Right atrium auricular region (tissue), 2 donors: Measurements from ENCODE around the gene SUSD5. TPM values are rescaled to one million over a fixed set of nuclear protein-coding genes. Genes with fewer than 3 reads are reported as not detected.

Experiments
- DNase-seq: peaks from one replicate; pipeline ENCODE4 v3.0.0-alpha.2; 2019; ENCODE audit warnings: low spot score
- H3K27ac ChIP-seq, 2 donors: fragments of 200-600 bp; sonication (generic); 1 replicate in 1 of 2; 2 replicates in 1 of 2; pipeline ENCODE4 v1.5.1; 2016 to 2019
- H3K27me3 ChIP-seq, 2 donors: fragments of 200-600 bp; sonication (generic); one replicate each; pipeline versions ENCODE4 v1.5.1 to v1.6.0; 2017 to 2019
- H3K36me3 ChIP-seq: fragments of 200-600 bp; sonication (generic); one replicate; pipeline ENCODE4 v1.5.1; 2016
- H3K4me1 ChIP-seq, 2 donors: fragments of 200-600 bp; sonication (generic); one replicate each; pipeline versions ENCODE4 v1.5.1 to v1.6.0; 2017 to 2019
- H3K4me3 ChIP-seq, 2 donors: fragments of 200-600 bp; sonication (generic); 1 replicate in 1 of 2; 2 replicates in 1 of 2; pipeline ENCODE4 v1.5.1; 2017 to 2019; ENCODE audit warnings: mild to moderate bottlenecking in 1 of 2, moderate library complexity in 1 of 2
- H3K9me3 ChIP-seq, 2 donors: fragments of 200-600 bp; sonication (generic); one replicate each; pipeline ENCODE4 v1.5.1; 2019
- CTCF ChIP-seq, 2 donors: fragments of 200-600 bp; sonication (generic); IDR thresholded peaks; one replicate each; pipeline ENCODE4 v1.5.1; 2019; ENCODE audit warnings: antibody characterized with exemption in 2 of 2
- total RNA-seq, 2 donors: library from RNA; depleted of rRNA; stranded (reverse); fragments of >200 nt; gene quantifications; one replicate each; pipeline ENCODE4 v1.1.0, GENCODE V29; 2016

The SUSD5 gene
- total RNA-seq, 2 donors from 2014 or later, result 1.1 to 1.7 TPM

DNA sequence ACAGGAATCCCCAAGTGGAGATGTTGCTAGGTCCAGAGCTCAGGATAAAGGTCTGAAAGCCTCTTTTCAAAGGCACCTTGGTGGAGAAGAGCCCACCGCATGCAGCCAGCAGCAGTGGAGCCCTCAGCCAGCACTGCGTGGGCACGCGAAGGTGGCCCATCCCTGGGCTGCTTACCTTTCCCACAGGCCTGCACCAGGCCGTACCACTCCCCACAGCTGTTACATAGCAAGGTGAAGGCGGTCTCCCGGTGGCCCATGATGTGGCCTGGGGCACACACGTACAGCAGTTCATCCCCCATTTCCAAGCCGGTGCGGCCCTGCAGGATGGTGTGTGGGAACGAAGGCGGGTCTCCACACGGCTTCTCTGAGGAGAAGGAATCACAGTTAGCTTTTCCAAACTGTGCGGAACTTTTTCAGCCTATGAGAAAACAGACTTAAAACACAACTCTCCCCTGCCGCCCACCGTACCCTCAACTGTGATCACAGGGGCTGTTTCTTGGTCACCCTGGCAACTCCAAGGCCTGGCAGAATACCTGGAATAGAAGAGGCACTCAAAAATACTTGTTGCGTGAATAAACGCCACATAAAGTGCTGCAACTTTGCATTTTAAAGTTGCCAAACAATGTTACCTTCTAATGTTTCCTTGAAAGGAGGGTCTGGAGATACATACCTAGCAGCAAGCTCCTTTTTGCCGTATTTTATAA is 43.7 kb downstream of the SUSD5 start:
- TF ChIP-seq CTCF (IDR thresholded peaks at IDR 0.05), result no peak
- no peak overlapping the region for H3K4me3 ChIP-seq
- DNase-seq, result no peak
- H3K9me3 ChIP-seq, result peaks cover 0 to 14% of the 10 kb centered on the region in 2 donors
- no peaks in the 10 kb centered on the region for H3K36me3 ChIP-seq
- H3K27ac ChIP-seq, result no peak overlapping the region
- peaks cover 0 to 5% of the 10 kb centered on the region in 2 donors for H3K4me1 ChIP-seq
- H3K27me3 ChIP-seq, result no peaks in the 10 kb centered on the region

DNA sequence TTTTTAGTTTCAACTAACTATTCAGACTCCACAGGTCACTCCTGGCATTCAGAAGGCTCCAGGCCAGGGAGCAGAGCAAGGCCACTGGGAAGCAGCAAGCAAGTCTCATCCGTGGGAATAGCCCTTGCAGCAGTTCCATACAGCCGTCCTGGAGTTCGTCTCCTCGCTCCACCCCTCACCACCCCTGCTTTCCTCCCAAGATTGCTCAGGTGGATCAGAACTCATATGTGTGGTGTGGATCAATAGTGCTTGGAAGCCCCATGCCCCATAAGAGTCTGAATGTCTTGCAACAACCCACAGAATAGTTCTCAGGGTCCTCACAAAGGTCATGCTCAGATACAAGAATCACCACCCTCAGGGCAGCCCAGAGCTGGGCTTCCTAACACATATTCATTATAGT is 44.5 kb downstream of the SUSD5 start:
- no peak for TF ChIP-seq CTCF (IDR thresholded peaks at IDR 0.05)
- Histone ChIP-seq H3K4me1 (peaks cover 0 to 5% of the 10 kb centered on the region in 2 donors), H3K27me3 (no peaks in the 10 kb centered on the region), H3K27ac (no peak overlapping the region), H3K36me3 (no peaks in the 10 kb centered on the region), H3K9me3 (peaks cover 0 to 7% of the 10 kb centered on the region in 2 donors), H3K4me3 (no peak overlapping the region)
- DNase-seq, result no peak

GRCh38 chr3:33173672-33174071 is 44.9 kb downstream of the SUSD5 start:
- Histone ChIP-seq H3K27me3 (no peaks in the 10 kb centered on the region), H3K36me3 (no peaks in the 10 kb centered on the region), H3K27ac (no peak overlapping the region), H3K4me1 (peaks cover 0 to 5% of the 10 kb centered on the region in 2 donors), H3K4me3 (no peak overlapping the region), H3K9me3 (peaks cover 0 to 3% of the 10 kb centered on the region in 2 donors)
- no peak for DNase-seq
- no peak for TF ChIP-seq CTCF (IDR thresholded peaks at IDR 0.05)

- no peak for DNase-seq
- TF ChIP-seq CTCF (IDR thresholded peaks at IDR 0.05), result no peak
- Histone ChIP-seq H3K27ac (no peak overlapping the region), H3K27me3 (no peaks in the 10 kb centered on the region), H3K4me1 (peaks cover 0 to 5% of the 10 kb centered on the region in 2 donors), H3K9me3 (no peaks in the 10 kb centered on the region), H3K36me3 (no peaks in the 10 kb centered on the region), H3K4me3 (no peak overlapping the region)
Observed at GRCh38 chr3:33173103-33173502, 45.5 kb downstream of the SUSD5 start.

DNA sequence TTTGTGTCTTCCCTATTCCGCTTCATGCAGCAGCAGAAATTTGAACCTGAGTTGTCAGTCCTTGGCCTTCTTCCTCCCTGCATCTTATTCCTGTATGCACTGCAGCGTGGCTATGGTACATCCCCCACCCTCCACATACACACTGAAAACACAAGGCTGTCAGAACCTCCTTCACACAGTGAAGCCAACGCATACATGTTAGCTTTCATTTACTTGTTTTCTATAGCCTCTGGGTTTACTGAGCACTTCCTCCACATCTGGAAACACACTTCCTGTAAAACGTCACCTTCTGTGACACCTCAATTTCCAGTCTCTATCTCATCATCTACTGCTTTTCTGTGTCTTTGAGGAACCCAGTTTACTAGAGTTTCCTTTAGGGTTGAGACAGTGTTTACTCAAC is 47.0 kb downstream of the SUSD5 start:
- Histone ChIP-seq H3K4me3 (no peak overlapping the region), H3K27ac (no peak overlapping the region), H3K9me3 (no peaks in the 10 kb centered on the region), H3K27me3 (no peaks in the 10 kb centered on the region), H3K4me1 (peaks cover 0 to 5% of the 10 kb centered on the region in 2 donors), H3K36me3 (no peaks in the 10 kb centered on the region)
- no peak for TF ChIP-seq CTCF (IDR thresholded peaks at IDR 0.05)
- DNase-seq, result no peak

DNA sequence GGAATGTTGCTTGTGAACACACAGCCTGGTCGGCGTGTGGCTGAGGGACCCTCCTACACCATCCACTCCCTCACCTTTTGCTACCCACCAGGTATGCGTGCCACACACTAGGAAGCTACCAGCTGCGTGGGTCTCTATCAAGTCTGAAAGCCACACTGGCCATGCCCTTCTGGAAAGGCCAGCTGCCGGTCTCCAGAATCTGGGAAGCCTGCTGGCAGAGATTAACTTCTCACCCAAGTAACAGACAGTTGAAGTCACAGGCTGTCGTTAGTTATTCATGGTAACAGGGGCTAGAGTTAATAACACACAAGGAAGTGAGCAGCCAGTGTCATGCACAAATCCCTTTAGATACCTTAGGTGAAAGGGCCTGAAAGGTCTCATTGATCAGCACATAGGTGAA is 48.1 kb downstream of the SUSD5 start:
- H3K4me1 ChIP-seq, result peaks cover 0 to 5% of the 10 kb centered on the region in 2 donors
- no peak overlapping the region for H3K4me3 ChIP-seq
- no peak for DNase-seq
- H3K27ac ChIP-seq, result no peak overlapping the region
- H3K9me3 ChIP-seq, result no peaks in the 10 kb centered on the region
- no peaks in the 10 kb centered on the region for H3K27me3 ChIP-seq
- TF ChIP-seq CTCF (IDR thresholded peaks at IDR 0.05), result no peak
- no peaks in the 10 kb centered on the region for H3K36me3 ChIP-seq
